ENCODE results near the gene HSPA12A. TPM values are rescaled to one million over a fixed set of nuclear protein-coding genes. Genes with fewer than 3 reads are reported as not detected.

Gene HSPA12A
- total and polyA plus RNA-seq, 2 of the 13 experiments (the other 11 are each of a cell fraction or from before 2014, with no cell fraction given), result 6.4 to 13.6 TPM

GRCh38 chr10:116705498-116705897 is 36.9 kb downstream of the HSPA12A start:
- Histone ChIP-seq H3K4me1 (ENCODE audit: insufficient read depth, low read length) (no peaks in the 10 kb centered on the region), H3K79me2 (ENCODE audit: insufficient read depth, low read length) (no peaks in the 10 kb centered on the region), H4K20me1 (ENCODE audit: insufficient read depth, low read length) (no peaks in the 10 kb centered on the region), H3K9me3 (ENCODE audit: low read length) (no peaks in the 10 kb centered on the region), H2AFZ (ENCODE audit: low read length) (no peak overlapping the region), H3K4me2 (ENCODE audit: low read depth, low read length) (no peak overlapping the region), H3K9ac (ENCODE audit: insufficient read depth, low read depth, low read length) (no peak overlapping the region), H3K27ac (ENCODE audit: extremely low read length, insufficient read depth, low read length) (no peak overlapping the region), H3K4me3 (replicated peaks in 1 of 3; ENCODE audit: insufficient read depth in 1 of 3, low read depth in 2 of 3, low read length in 3 of 3) (no peak overlapping the region), H3K27me3 (ENCODE audit: control insufficient read depth in 1 of 2, insufficient read depth in 2 of 2, low read length in 2 of 2) (no peaks in the 10 kb centered on the region), H3K36me3 (replicated peaks in 1 of 2; ENCODE audit: control insufficient read depth in 1 of 2, insufficient read depth in 2 of 2, low read length in 2 of 2) (no peaks in the 10 kb centered on the region; a peak in 1 of 5 replicates)
- WGBS (ENCODE audit: low lambda C conversion rate), result 64% methylated on average over 1 of the region's 7 CpGs
- TF ChIP-seq CBX1 (IDR thresholded peaks at IDR 0.05; ENCODE audit: low read depth), result no peak
- TF ChIP-seq KMT2A (CRISPR knock-in tag; IDR thresholded peaks at IDR 0.05), result no peak
- no peak for TF ChIP-seq ZNF530 (CRISPR knock-in tag; IDR thresholded peaks at IDR 0.05; ENCODE audit: low read depth)
- TF ChIP-seq TERF1 (CRISPR knock-in tag; IDR thresholded peaks at IDR 0.05), result no peak
- no peak for TF ChIP-seq JDP2 (CRISPR knock-in tag; IDR thresholded peaks at IDR 0.05; ENCODE audit: borderline replicate concordance)
- no peak for TF ChIP-seq ZBTB44 (CRISPR knock-in tag; IDR thresholded peaks at IDR 0.05)
- TF ChIP-seq KAT7 (CRISPR knock-in tag; IDR thresholded peaks at IDR 0.05; ENCODE audit: borderline replicate concordance), result no peak
- DNase-seq (ENCODE audit: low spot score) (no peak), FAIRE-seq (no peak), ATAC-seq (no peak)
- in situ Hi-C loops (cut with HindIII; ENCODE audit: extremely low pct_ligation_motif_present, low pct_unique_long_range_greater_than_20kb) (no loop called here), intact Hi-C loops (cut with micrococcal nuclease; ENCODE audit: unreplicated experiment) (no loop called here)
- CTCF ChIA-PET (ENCODE audit: low intra/inter-chr PET ratio, low total read pairs), result no interaction called here
- POLR2A ChIA-PET, result no interaction called here
- BruUV-seq (replicated peaks), result no TSS peak
